Measurements from ENCODE around the gene PCDHGA12.
"Not testable (repeated sequence)": the region's sequence is repeated elsewhere in the genome, so short reads cannot be mapped to it uniquely, and the experiment has no call there.

DNA sequence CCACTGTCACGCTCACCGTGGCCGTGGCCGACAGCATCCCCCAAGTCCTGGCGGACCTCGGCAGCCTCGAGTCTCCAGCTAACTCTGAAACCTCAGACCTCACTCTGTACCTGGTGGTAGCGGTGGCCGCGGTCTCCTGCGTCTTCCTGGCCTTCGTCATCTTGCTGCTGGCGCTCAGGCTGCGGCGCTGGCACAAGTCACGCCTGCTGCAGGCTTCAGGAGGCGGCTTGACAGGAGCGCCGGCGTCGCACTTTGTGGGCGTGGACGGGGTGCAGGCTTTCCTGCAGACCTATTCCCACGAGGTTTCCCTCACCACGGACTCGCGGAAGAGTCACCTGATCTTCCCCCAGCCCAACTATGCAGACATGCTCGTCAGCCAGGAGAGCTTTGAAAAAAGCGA, 2.4 kb downstream of the PCDHGA12 start:
- TF ChIP-seq, protein P1, sequence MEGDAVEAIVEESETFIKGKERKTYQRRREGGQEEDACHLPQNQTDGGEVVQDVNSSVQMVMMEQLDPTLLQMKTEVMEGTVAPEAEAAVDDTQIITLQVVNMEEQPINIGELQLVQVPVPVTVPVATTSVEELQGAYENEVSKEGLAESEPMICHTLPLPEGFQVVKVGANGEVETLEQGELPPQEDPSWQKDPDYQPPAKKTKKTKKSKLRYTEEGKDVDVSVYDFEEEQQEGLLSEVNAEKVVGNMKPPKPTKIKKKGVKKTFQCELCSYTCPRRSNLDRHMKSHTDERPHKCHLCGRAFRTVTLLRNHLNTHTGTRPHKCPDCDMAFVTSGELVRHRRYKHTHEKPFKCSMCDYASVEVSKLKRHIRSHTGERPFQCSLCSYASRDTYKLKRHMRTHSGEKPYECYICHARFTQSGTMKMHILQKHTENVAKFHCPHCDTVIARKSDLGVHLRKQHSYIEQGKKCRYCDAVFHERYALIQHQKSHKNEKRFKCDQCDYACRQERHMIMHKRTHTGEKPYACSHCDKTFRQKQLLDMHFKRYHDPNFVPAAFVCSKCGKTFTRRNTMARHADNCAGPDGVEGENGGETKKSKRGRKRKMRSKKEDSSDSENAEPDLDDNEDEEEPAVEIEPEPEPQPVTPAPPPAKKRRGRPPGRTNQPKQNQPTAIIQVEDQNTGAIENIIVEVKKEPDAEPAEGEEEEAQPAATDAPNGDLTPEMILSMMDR (conservative IDR thresholded peaks at IDR 0.05; ENCODE audit: low read length): not testable (repeated sequence)
- TF ChIP-seq EZH2phosphoT487 (IDR thresholded peaks at IDR 0.05; ENCODE audit: borderline replicate concordance): not testable (repeated sequence)
